T-cell (primary cell): Measurements from ENCODE around the gene SCRG1. TPM values are rescaled to one million over a fixed set of nuclear protein-coding genes. Genes with fewer than 3 reads are reported as not detected.
A peak's percentile ranks its signal among the peaks of the same experiment; 100 is the strongest.

Experiments
- ATAC-seq, 4 experiments: fragments of 200-7000 bp in 3 of 4; fragments of 150-1000 bp in 1 of 4; cut with Tn5 transposase; replicated peaks in 1 of 4; 1 replicate in 3 of 4; 2 replicates in 1 of 4; pipeline ENCODE4 v1.10.0; 2021; ENCODE audit warnings: moderate library complexity in 3 of 4, mild to moderate bottlenecking in 2 of 4, moderate number of reproducible peaks in 1 of 4
- CTCF ChIA-PET, 2 donors: fragments of 300-600 bp; sonication (Branson Sonifier 250); formaldehyde crosslinking; loops; one replicate each; lab custom pipeline; 2022; ENCODE audit warnings: antibody characterized with exemption in 2 of 2; lab: Charles Lee
- POLR2A ChIA-PET, 2 donors: fragments of 300-600 bp; sonication (Branson Sonifier 250); formaldehyde crosslinking; loops; one replicate each; lab custom pipeline; 2022; ENCODE audit warnings: antibody characterized with exemption in 2 of 2; lab: Charles Lee
- DNase-seq, 35 experiments: peaks; one replicate each; pipeline versions ENCODE4 v3.0.0 to v3.0.0-alpha.2; 2013 to 2023
- H3K27ac ChIP-seq: one replicate; pipeline ENCODE4 v1.5.1; 2013; ENCODE audit warnings: low read length
- H3K27me3 ChIP-seq, 2 experiments: replicated peaks in 1 of 2; 1 replicate in 1 of 2; 2 replicates in 1 of 2; pipeline versions ENCODE4 v1.6.1 to v1.7.0; 2013; ENCODE audit warnings: low read length in 1 of 2, mixed read lengths in 1 of 2; ENCODE audit not compliant: control insufficient read depth in 2 of 2, insufficient read depth in 2 of 2; ENCODE audit errors: extremely low read depth in 1 of 2
- H3K36me3 ChIP-seq, 2 donors: 1 replicate in 1 of 2; 2 replicates in 1 of 2; pipeline versions ENCODE4 v1.6.1 to v1.7.0; 2013; ENCODE audit warnings: low read length in 1 of 2; ENCODE audit not compliant: control insufficient read depth in 2 of 2, insufficient read depth in 1 of 2; ENCODE audit errors: extremely low read depth in 1 of 2
- H3K4me1 ChIP-seq, 2 experiments: 1 replicate in 1 of 2; 2 replicates in 1 of 2; pipeline versions ENCODE4 v1.6.1 to v1.7.0; 2013; ENCODE audit warnings: low read length in 2 of 2, mixed read lengths in 1 of 2; ENCODE audit not compliant: insufficient read depth in 2 of 2, control insufficient read depth in 1 of 2; ENCODE audit errors: extremely low read depth in 1 of 2
- H3K4me3 ChIP-seq, 2 donors: 1 replicate in 1 of 2; 2 replicates in 1 of 2; pipeline versions ENCODE4 v1.5.1 to v1.7.0; 2013; ENCODE audit warnings: mild to moderate bottlenecking in 2 of 2, low read length in 1 of 2, moderate library complexity in 1 of 2; ENCODE audit not compliant: control insufficient read depth in 1 of 2; ENCODE audit errors: extremely low read depth in 1 of 2
- H3K9me3 ChIP-seq: 2 replicates; pipeline ENCODE4 v1.7.0; 2013
- H3K27ac Mint-ChIP-seq, 2 donors: one replicate each; pipeline ENCODE4 v1.8.0; 2020 to 2021; ENCODE audit warnings: mild to moderate bottlenecking in 2 of 2, mixed read lengths in 2 of 2
- H3K27me3 Mint-ChIP-seq, 2 donors: one replicate each; pipeline ENCODE4 v1.8.0; 2021 to 2022; ENCODE audit warnings: mixed read lengths in 2 of 2
- H3K36me3 Mint-ChIP-seq: one replicate; pipeline ENCODE4 v1.8.0; 2021; ENCODE audit warnings: mixed read lengths
- H3K4me1 Mint-ChIP-seq, 3 donors: one replicate each; pipeline ENCODE4 v1.8.0; 2020 to 2022; ENCODE audit warnings: mixed read lengths in 3 of 3, mild to moderate bottlenecking in 1 of 3
- H3K4me3 Mint-ChIP-seq, 3 donors: one replicate each; pipeline ENCODE4 v1.8.0; 2020 to 2022; ENCODE audit warnings: mild to moderate bottlenecking in 3 of 3, mixed read lengths in 3 of 3, moderate library complexity in 3 of 3
- H3K9me3 Mint-ChIP-seq, 3 donors: one replicate each; pipeline ENCODE4 v1.8.0; 2020 to 2022; ENCODE audit warnings: mixed read lengths in 3 of 3
- whole genome bisulfite sequencing: methylation state at CpG from one replicate; pipeline ENCODE4 v1.1.5; 2013; ENCODE audit warnings: missing lambda C conversion rate; ENCODE audit not compliant: insufficient coverage; 5-methylcytosine and 5-hydroxymethylcytosine counted together
- total RNA-seq, 35 experiments: library from RNA in 6 of 35; stranded (reverse) in 6 of 35; fragments of 120-200 nt in 1 of 35; gene quantifications; one replicate each; pipeline versions ENCODE4 v1.2.1 to v1.2.4 and lab custom pipeline; 2013 to 2026

SCRG1 gene
- total RNA-seq, 5 donors from 2014 or later (not counting 1 experiment from before 2014, with no cell fraction given) = not detected

DNA sequence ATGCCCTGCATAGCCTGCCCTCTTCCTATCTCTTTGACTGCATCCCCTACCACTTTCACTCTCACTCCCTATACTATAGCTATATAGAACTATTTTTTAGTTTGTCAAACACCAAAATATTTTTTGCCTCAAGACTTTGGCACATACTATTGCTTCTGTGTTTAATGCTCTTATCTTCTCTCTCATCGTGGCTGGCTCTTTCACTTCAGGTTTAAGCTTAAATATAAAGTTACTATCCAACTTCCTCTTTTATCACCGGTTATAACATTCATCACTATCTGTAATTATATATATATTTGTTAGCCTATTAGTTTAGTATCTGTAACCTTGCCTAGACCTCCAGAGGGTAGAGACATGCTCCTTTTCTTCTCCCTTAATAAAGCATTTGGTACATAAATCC lies 53.3 kb downstream of the SCRG1 start:
- no peak overlapping the region for H3K27ac Mint-ChIP-seq
- no peaks in the 10 kb centered on the region for H3K36me3 Mint-ChIP-seq
- Histone ChIP-seq H3K27ac (no peak overlapping the region), H3K4me3 (no peak overlapping the region), H3K4me1 (no peaks in the 10 kb centered on the region), H3K9me3 (no peaks in the 10 kb centered on the region), H3K27me3 (peaks cover 0 to 4% of the 10 kb centered on the region in 2 experiments), H3K36me3 (no peaks in the 10 kb centered on the region)
- ChIA-PET POLR2A (interaction anchor here (0.6 to 0.7 kb wide), 2 partner anchors 22 to 23 kb away, joined by 3 read pairs; no protein-coding TSS in a partner anchor), CTCF (interaction anchor here (0.5 to 1.4 kb wide), 6 partner anchors 8 to 982 kb away, joined by 3 to 8 read pairs (median 3); no protein-coding TSS in a partner anchor)
- H3K4me1 Mint-ChIP-seq = no peaks in the 10 kb centered on the region
- H3K9me3 Mint-ChIP-seq = no peaks in the 10 kb centered on the region
- H3K4me3 Mint-ChIP-seq = no peak overlapping the region
- ATAC-seq (no peak), DNase-seq (no peak)
- WGBS = no CpG with 5 or more reads among the region's 2 CpGs
- peaks cover 3 to 8% of the 10 kb centered on the region in 2 donors for H3K27me3 Mint-ChIP-seq

DNA sequence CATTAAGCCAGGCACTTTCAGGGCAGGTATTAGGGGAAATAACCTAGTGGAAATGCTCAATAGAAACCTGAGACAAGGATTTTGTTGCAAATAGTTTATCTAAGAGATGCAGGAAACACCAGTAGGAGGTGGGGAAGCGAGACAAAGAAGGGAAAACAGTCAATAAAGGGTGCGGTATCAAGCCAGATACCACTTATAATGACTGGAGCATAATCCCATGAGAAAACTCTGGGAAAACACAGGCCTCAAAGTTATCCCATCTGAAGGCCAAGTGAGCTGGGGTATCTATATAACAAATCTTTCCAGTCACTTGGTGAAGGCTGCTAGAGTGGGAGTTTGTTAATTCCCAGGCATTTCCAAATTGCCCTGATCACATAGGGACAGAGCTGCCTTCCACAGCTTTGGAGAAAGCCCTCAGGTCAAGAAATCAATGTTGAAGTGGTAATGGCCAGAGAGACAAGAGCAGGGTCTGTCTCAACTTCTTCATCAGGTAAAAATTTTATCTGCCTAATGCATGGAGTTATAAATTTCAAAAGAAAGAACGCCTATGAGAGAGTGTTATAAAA lies 55.0 kb downstream of the SCRG1 start:
- Histone ChIP-seq H3K27ac (no peak overlapping the region), H3K36me3 (no peaks in the 10 kb centered on the region), H3K9me3 (no peaks in the 10 kb centered on the region), H3K4me1 (no peaks in the 10 kb centered on the region), H3K27me3 (peaks cover 0 to 4% of the 10 kb centered on the region in 2 experiments), H3K4me3 (no peak overlapping the region)
- POLR2A ChIA-PET = no interaction called here
- no peak overlapping the region for H3K4me3 Mint-ChIP-seq
- no peaks in the 10 kb centered on the region for H3K4me1 Mint-ChIP-seq
- CTCF ChIA-PET = no interaction called here
- H3K27me3 Mint-ChIP-seq = peaks cover 3 to 4% of the 10 kb centered on the region in 2 donors
- 100% methylated on average over 1 of the region's 3 CpGs for WGBS
- no peak for DNase-seq
- no peaks in the 10 kb centered on the region for H3K9me3 Mint-ChIP-seq
- H3K36me3 Mint-ChIP-seq = no peaks in the 10 kb centered on the region
- ATAC-seq = no peak
- H3K27ac Mint-ChIP-seq = no peak overlapping the region

DNA sequence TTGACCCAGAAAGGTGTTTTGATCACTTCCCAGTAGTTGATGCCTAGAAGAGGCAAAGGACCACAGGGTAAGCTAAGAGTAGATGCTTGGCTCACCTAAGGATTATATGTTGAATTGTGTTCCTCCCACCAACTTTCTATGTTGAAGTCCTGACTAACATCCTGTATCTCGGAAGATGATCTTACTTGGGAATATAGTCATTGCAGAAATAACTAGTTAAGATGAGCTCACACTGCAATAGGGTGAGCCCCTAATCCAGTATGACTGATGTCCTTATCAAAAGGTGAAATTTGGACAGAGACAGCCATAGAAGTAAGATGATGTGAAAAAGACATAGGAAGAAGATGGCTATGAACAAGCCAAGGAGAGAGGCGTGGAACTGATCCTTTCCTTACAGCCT lies 61.5 kb downstream of the SCRG1 start:
- H3K36me3 ChIP-seq = no peaks in the 10 kb centered on the region
- peaks cover 15 to 17% (median 15%) of the 10 kb centered on the region in 3 donors for H3K4me1 Mint-ChIP-seq
- POLR2A ChIA-PET = no interaction called here
- H3K27ac Mint-ChIP-seq = no peak overlapping the region
- no peaks in the 10 kb centered on the region for H3K27me3 ChIP-seq
- H3K27me3 Mint-ChIP-seq = peaks cover 4 to 11% of the 10 kb centered on the region in 2 donors
- DNase-seq (no peak), ATAC-seq (no peak)
- no CpG with 5 or more reads among the region's 2 CpGs for WGBS
- H3K27ac ChIP-seq = no peak overlapping the region
- H3K4me3 ChIP-seq = no peak overlapping the region
- no peaks in the 10 kb centered on the region for H3K9me3 ChIP-seq
- peaks cover 6% of the 10 kb centered on the region for H3K36me3 Mint-ChIP-seq
- H3K4me3 Mint-ChIP-seq = no peak overlapping the region
- peaks cover 10% of the 10 kb centered on the region in 2 experiments for H3K4me1 ChIP-seq
- CTCF ChIA-PET = interaction anchor here in 1 of 2 donors (1.3 kb wide), 1 partner anchor 19 kb away, joined by 3 read pairs; no protein-coding TSS in a partner anchor
- no peaks in the 10 kb centered on the region for H3K9me3 Mint-ChIP-seq

DNA sequence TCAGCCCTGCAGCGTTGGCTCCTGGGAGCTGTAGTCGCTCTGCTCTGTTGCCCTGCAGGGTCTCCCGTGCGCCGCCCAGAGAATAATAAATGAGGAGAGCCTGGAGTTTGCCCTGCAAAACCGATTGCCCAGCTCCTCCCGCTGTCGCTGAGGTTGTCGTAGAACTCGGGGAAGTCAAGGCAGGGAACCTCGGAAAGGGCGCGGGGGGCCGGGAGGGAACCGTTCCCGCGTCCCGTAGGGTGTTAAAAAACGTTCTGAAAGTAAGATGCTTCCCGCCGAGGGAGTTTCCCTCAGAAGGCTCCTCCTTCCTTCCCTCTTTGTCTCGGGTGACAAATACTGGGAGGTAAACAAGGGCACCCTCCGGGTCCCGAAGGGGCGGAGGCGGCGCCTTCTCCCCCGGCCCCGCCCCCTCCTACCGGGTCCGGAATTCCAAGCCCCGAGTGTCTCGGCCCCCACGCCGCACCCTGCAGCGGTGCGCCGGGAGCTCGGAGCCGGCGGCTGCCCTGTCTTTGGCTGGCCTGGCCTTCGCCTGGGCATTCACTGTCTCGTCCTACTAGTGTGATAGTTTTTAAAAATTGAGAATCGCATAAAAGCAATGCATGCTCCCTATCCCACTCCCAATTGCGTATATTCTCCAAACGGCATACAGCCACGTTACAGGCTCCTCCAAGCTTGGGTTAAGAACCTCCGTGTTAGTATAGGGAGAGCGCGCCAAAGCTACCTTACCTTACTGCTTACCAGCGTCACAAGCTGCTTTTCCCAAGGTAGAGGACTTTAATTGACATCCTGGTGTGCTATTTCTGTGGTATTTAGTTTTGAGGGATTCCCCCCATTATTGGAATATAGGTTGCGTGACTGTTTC lies 63.8 kb downstream of the SCRG1 start:
- Mint-ChIP-seq H3K27me3 (peaks cover 4 to 11% of the 10 kb centered on the region in 2 donors), H3K4me1 (peaks cover 26 to 29% (median 27%) of the 10 kb centered on the region in 3 donors), H3K9me3 (no peaks in the 10 kb centered on the region), H3K27ac (peak overlapping the region; percentile 97 to 98), H3K4me3 (peak overlapping the region; percentile 93 to 97 (median 94)), H3K36me3 (peaks cover 13% of the 10 kb centered on the region)
- Histone ChIP-seq H3K36me3 (peaks cover 0 to 6% of the 10 kb centered on the region in 2 donors), H3K27me3 (no peaks in the 10 kb centered on the region), H3K4me3 (peak overlapping the region; percentile 72 to 100), H3K27ac (peak overlapping the region; percentile 91), H3K4me1 (peaks cover 13 to 16% of the 10 kb centered on the region in 2 experiments), H3K9me3 (no peaks in the 10 kb centered on the region)
- POLR2A ChIA-PET = interaction anchor here (0.6 to 3.5 kb wide), 12 partner anchors 12 to 43 kb away, joined by 3 to 114 read pairs (median 4); partner anchors contain the start of gene SAP30 (in 2 of the 2)
- CTCF ChIA-PET = interaction anchor here (0.7 to 3.5 kb wide), 8 partner anchors 16 to 85 kb away, joined by 3 to 40 read pairs (median 4); partner anchors contain the start of gene SAP30 (in 1 of the 2)
- WGBS = 0% methylated on average over 31 of the region's 52 CpGs
- ATAC-seq = peak; percentile 31 to 44 (median 33)
- DNase-seq = peak in 7 of 35 experiments; percentile 0 to 49 (median 5)

Other genes starting within 250 kb of the SCRG1 start
- gene GALNT7, start 230.3 kb downstream of the SCRG1 start, total RNA-seq = 10 to 100 TPM; 12.2 to 16.6 (median 14.0) TPM
- 100 to 1,000 TPM in 3 of 5 donors, 10 to 100 TPM in 2; 87.6 to 151 (median 103) TPM for gene HMGB2, start 64.8 kb downstream of the SCRG1 start, total RNA-seq
- 1 to 10 TPM; 2.8 to 5.8 (median 4.1) TPM for gene SAP30, start 28.2 kb downstream of the SCRG1 start, total RNA-seq
- not detected for gene HAND2, start 131.1 kb upstream of the SCRG1 start, total RNA-seq